WTC11 (cell line): ENCODE results near the gene TMF1. TPM values are rescaled to one million over a fixed set of nuclear protein-coding genes. Genes with fewer than 3 reads are reported as not detected.

ENCODE experiments used
- ATAC-seq: fragments of 200-7000 bp; cut with Tn5 transposase; 2 replicates; pipeline ENCODE4 v1.10.0; 2021; ENCODE audit warnings: mild to moderate bottlenecking, moderate library complexity
- CTCF ChIA-PET: fragments of 300-600 bp; sonication (Branson Sonifier 250); formaldehyde crosslinking; loops from one replicate; lab custom pipeline; 2021; ENCODE audit warnings: antibody characterized with exemption; lab: Charles Lee
- POLR2A ChIA-PET: fragments of 350-600 bp; sonication (Branson Sonifier 250); formaldehyde crosslinking; loops from one replicate; lab custom pipeline; 2021; ENCODE audit warnings: antibody characterized with exemption; lab: Charles Lee
- DNase-seq: peaks from one replicate; pipeline ENCODE4 v3.0.0; 2021; ENCODE audit warnings: low spot score
- H3K27ac Mint-ChIP-seq: 2 replicates; pipeline ENCODE4 v1.8.0; 2021; ENCODE audit warnings: mixed read lengths
- H3K27me3 Mint-ChIP-seq: 2 replicates; pipeline ENCODE4 v1.8.0; 2021; ENCODE audit warnings: low read depth, mild to moderate bottlenecking, moderate library complexity, mixed read lengths
- H3K36me3 Mint-ChIP-seq: 2 replicates; pipeline ENCODE4 v1.8.0; 2021; ENCODE audit warnings: mixed read lengths
- H3K4me1 Mint-ChIP-seq: 2 replicates; pipeline ENCODE4 v1.8.0; 2022; ENCODE audit warnings: mixed read lengths
- H3K4me3 Mint-ChIP-seq: 2 replicates; pipeline ENCODE4 v1.8.0; 2021; ENCODE audit warnings: mild to moderate bottlenecking, moderate library complexity, mixed read lengths
- H3K9me3 Mint-ChIP-seq: 2 replicates; pipeline ENCODE4 v1.8.0; 2021; ENCODE audit warnings: mixed read lengths
- NR3C1 ChIP-seq: sonication (generic); formaldehyde crosslinking; conservative IDR thresholded peaks from 2 replicates; pipeline ENCODE4 v1.8.1; 2023; ENCODE audit warnings: low read depth, mild to moderate bottlenecking, missing genetic modification reagents
- TP53 ChIP-seq: sonication (generic); formaldehyde crosslinking; IDR thresholded peaks from 2 replicates; pipeline ENCODE4 v1.8.1; 2023; ENCODE audit warnings: mild to moderate bottlenecking, missing genetic modification reagents
- ZNF138 ChIP-seq: sonication (generic); formaldehyde crosslinking; conservative IDR thresholded peaks from 2 replicates; pipeline ENCODE4 v1.8.1; 2022; ENCODE audit warnings: mild to moderate bottlenecking, moderate library complexity, missing genetic modification reagents
- microRNA-seq: library from miRNA; unstranded; fragments of <30 nt; microRNA quantifications from one replicate; pipeline ENCODE4 v1.2.0, GENCODE V29; 2022; ENCODE audit warnings: borderline number of aligned reads
- total RNA-seq: library from RNA; stranded (reverse); gene quantifications from 3 replicates; pipeline ENCODE4 v1.2.3, GENCODE V29; 2021
- TF ChIP-seq, protein P1 (sequence below): sonication (generic); formaldehyde crosslinking; conservative IDR thresholded peaks from 2 replicates; pipeline ENCODE4 v1.8.1; 2023; ENCODE audit warnings: mild to moderate bottlenecking, low read depth, missing genetic modification reagents, moderate library complexity
- TF ChIP-seq, protein P2 (sequence below): sonication (generic); formaldehyde crosslinking; IDR thresholded peaks from 2 replicates; pipeline ENCODE4 v1.8.1; 2022; ENCODE audit warnings: low read depth, missing genetic modification reagents, borderline replicate concordance
- TF ChIP-seq, protein P3 (sequence below): fragments of 200-600 bp; IDR thresholded peaks from 2 replicates; pipeline ENCODE4 v1.8.0; 2022; ENCODE audit warnings: antibody characterized with exemption

The TMF1 gene
- total RNA-seq, 1 experiment from 2014 or later: 23.9 TPM

DNA sequence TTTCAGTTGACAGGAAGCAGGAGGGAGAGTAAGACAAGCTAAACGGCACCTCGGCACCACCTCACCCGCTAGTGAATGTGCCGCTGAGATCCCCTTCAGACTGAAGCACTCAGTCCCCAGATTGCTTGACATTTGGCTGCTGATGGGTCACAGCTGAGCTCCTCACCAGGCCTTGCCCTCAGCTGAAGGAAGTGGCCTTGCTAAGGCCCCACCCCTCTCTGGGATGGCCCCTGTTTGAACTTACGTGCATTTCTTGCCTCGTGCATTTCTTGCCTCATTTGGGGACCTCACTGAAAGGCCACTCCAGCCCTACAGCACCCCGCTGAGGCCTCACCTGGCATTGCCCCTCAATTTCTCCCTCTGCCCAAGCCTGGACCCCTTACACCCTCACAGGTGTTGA is 78.5 kb downstream of the TMF1 start (continued):
- TF ChIP-seq, protein P1, sequence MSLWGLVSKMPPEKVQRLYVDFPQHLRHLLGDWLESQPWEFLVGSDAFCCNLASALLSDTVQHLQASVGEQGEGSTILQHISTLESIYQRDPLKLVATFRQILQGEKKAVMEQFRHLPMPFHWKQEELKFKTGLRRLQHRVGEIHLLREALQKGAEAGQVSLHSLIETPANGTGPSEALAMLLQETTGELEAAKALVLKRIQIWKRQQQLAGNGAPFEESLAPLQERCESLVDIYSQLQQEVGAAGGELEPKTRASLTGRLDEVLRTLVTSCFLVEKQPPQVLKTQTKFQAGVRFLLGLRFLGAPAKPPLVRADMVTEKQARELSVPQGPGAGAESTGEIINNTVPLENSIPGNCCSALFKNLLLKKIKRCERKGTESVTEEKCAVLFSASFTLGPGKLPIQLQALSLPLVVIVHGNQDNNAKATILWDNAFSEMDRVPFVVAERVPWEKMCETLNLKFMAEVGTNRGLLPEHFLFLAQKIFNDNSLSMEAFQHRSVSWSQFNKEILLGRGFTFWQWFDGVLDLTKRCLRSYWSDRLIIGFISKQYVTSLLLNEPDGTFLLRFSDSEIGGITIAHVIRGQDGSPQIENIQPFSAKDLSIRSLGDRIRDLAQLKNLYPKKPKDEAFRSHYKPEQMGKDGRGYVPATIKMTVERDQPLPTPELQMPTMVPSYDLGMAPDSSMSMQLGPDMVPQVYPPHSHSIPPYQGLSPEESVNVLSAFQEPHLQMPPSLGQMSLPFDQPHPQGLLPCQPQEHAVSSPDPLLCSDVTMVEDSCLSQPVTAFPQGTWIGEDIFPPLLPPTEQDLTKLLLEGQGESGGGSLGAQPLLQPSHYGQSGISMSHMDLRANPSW (CRISPR knock-in tag): no peak
- TF ChIP-seq TP53 (no peak), NR3C1 (CRISPR knock-in tag) (no peak)
- TF ChIP-seq, protein P2, sequence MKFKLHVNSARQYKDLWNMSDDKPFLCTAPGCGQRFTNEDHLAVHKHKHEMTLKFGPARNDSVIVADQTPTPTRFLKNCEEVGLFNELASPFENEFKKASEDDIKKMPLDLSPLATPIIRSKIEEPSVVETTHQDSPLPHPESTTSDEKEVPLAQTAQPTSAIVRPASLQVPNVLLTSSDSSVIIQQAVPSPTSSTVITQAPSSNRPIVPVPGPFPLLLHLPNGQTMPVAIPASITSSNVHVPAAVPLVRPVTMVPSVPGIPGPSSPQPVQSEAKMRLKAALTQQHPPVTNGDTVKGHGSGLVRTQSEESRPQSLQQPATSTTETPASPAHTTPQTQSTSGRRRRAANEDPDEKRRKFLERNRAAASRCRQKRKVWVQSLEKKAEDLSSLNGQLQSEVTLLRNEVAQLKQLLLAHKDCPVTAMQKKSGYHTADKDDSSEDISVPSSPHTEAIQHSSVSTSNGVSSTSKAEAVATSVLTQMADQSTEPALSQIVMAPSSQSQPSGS: no peak
- TF ChIP-seq, all 79 proteins: peak for 0

DNA sequence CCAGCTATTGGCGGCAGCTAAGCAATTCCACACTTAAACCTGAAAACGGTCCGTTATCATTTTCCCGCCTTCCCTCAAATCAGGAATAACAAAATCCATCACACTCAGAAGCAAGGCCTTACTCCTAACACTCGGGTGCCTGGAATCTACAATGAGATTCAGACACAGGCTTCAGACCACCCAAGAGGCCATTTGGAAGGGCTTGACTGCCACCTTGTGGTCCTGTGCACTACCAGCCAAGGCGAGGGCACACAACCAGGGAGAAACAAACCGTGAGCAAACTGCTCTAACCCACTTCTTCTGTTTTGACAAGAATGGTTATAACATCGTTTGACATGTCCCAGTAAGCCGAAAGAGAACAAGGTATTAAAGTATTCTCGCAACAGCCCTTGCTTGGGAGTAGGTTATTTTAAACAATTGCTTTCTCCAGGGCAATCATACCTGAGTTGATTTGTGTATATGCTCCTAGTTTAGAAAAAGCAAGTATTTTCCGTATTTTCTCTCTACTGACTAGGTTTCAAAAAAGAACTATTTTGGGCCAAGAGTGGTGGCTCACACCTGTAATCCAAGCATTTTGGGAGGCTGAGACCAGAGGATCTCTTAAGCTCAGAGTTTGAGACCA is 79.7 kb downstream of the TMF1 start:
- ChIA-PET CTCF (interaction anchor here (0.6 to 2.1 kb wide), 8 partner anchors 18 to 97 kb away, joined by 3 to 13 read pairs (median 4); partner anchors contain the start of gene TAFA4), POLR2A (interaction anchor here (0.6 kb wide), 1 partner anchor 175 kb away, joined by 3 read pairs; no protein-coding TSS in a partner anchor)
- Mint-ChIP-seq H3K27ac (no peak overlapping the region), H3K27me3 (no peaks in the 10 kb centered on the region), H3K36me3 (peaks cover 7% of the 10 kb centered on the region), H3K4me3 (no peak overlapping the region), H3K4me1 (peaks cover 9% of the 10 kb centered on the region), H3K9me3 (no peaks in the 10 kb centered on the region)
- ATAC-seq (peak; percentile 96), DNase-seq (peak; percentile 84)
- TF ChIP-seq ZNF138 (CRISPR knock-in tag): no peak
- TF ChIP-seq, protein P3, sequence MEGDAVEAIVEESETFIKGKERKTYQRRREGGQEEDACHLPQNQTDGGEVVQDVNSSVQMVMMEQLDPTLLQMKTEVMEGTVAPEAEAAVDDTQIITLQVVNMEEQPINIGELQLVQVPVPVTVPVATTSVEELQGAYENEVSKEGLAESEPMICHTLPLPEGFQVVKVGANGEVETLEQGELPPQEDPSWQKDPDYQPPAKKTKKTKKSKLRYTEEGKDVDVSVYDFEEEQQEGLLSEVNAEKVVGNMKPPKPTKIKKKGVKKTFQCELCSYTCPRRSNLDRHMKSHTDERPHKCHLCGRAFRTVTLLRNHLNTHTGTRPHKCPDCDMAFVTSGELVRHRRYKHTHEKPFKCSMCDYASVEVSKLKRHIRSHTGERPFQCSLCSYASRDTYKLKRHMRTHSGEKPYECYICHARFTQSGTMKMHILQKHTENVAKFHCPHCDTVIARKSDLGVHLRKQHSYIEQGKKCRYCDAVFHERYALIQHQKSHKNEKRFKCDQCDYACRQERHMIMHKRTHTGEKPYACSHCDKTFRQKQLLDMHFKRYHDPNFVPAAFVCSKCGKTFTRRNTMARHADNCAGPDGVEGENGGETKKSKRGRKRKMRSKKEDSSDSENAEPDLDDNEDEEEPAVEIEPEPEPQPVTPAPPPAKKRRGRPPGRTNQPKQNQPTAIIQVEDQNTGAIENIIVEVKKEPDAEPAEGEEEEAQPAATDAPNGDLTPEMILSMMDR: peak; percentile 63

Small RNA genes lying within 50 kb of the gene (microRNA-seq; reads per million reads assigned to microRNA genes)
- not detected for gene MIR3136

Other genes with a start within 250 kb of the TMF1 start
- gene TAFA4, start 119.8 kb downstream of the TMF1 start, total RNA-seq: 4.2 to 6.6 TPM (median 6.3 TPM) in 3 replicates
- gene EOGT, start 38.6 kb downstream of the TMF1 start, total RNA-seq: 26.2 to 32.9 TPM (median 27.7 TPM) in 3 replicates
- 69.6 to 75.9 TPM (median 75.0 TPM) in 3 replicates for gene UBA3, start 28.0 kb upstream of the TMF1 start, total RNA-seq
- 28.4 to 30.8 TPM (median 29.9 TPM) in 3 replicates for gene ARL6IP5, start 32.6 kb upstream of the TMF1 start, total RNA-seq
- not detected in 3 replicates for gene LMOD3, start 70.3 kb upstream of the TMF1 start, total RNA-seq